ENCODE results near the gene SPATA16.

DNA sequence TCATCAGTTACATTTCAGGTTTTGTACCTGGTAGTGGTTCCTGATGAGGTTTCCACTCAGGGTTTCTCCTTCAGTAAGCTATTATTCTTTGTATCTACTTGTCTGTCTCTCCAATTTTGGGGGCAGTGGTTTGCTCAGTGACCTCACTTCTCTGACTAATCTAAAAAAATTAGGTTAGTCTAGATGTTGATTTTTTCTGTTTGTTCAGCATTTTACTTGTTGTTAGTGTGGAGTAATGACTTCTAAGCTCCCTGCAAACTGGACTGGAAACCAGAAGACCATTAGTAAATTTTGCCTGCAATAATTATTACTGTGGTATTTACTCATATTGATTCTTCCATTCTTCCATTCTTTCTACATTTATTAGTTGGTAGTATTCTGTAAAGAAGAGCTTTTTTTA lies 139.4 kb downstream of the SPATA16 start:
- TF ChIP-seq, protein P1, sequence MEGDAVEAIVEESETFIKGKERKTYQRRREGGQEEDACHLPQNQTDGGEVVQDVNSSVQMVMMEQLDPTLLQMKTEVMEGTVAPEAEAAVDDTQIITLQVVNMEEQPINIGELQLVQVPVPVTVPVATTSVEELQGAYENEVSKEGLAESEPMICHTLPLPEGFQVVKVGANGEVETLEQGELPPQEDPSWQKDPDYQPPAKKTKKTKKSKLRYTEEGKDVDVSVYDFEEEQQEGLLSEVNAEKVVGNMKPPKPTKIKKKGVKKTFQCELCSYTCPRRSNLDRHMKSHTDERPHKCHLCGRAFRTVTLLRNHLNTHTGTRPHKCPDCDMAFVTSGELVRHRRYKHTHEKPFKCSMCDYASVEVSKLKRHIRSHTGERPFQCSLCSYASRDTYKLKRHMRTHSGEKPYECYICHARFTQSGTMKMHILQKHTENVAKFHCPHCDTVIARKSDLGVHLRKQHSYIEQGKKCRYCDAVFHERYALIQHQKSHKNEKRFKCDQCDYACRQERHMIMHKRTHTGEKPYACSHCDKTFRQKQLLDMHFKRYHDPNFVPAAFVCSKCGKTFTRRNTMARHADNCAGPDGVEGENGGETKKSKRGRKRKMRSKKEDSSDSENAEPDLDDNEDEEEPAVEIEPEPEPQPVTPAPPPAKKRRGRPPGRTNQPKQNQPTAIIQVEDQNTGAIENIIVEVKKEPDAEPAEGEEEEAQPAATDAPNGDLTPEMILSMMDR (conservative IDR thresholded peaks at IDR 0.05; ENCODE audit: low read length): no peak
- TF ChIP-seq EZH2phosphoT487 (IDR thresholded peaks at IDR 0.05; ENCODE audit: borderline replicate concordance): no peak

Measured in Loucy (cell line).